ENCODE measurements around the gene SH3BP4. TPM values are rescaled to one million over a fixed set of nuclear protein-coding genes. Genes with fewer than 3 reads are reported as not detected.

SH3BP4 gene
- total and polyA plus RNA-seq, 2 of the 8 experiments (the other 6 are each of a cell fraction or from before 2014, with no cell fraction given) = 28.3 to 35.4 TPM

- no peak for TF ChIP-seq CHD7 (IDR thresholded peaks at IDR 0.05; ENCODE audit: insufficient replicate concordance, low read length)
- TF ChIP-seq ATF3 (IDR thresholded peaks at IDR 0.05; ENCODE audit: insufficient read depth, low read depth, low read length) = no peak
- TF ChIP-seq POLR2A (IDR thresholded peaks at IDR 0.05; ENCODE audit: control extremely low read depth in 1 of 2, low read depth in 2 of 2, low read length in 2 of 2) = no peak
- TF ChIP-seq KDM4A (IDR thresholded peaks at IDR 0.05; ENCODE audit: low read depth, low read length, severe bottlenecking) = no peak
- no peak for TF ChIP-seq NRF1 (IDR thresholded peaks at IDR 0.05; ENCODE audit: low read depth, low read length)
- no peak for TF ChIP-seq SP2 (IDR thresholded peaks at IDR 0.05; ENCODE audit: low read length)
- TF ChIP-seq SIRT6 (IDR thresholded peaks at IDR 0.05; ENCODE audit: low read length) = no peak
- TF ChIP-seq FOSL1 (IDR thresholded peaks at IDR 0.05; ENCODE audit: insufficient read depth, low read depth, low read length) = no peak
- TF ChIP-seq GTF2F1 (IDR thresholded peaks at IDR 0.05; ENCODE audit: borderline replicate concordance, low read depth, low read length) = no peak
Observed at GRCh38 chr2:234996069-234996940, 44.5 kb downstream of the SH3BP4 start (continued).
